Activated T-helper 9 cell treated with anti-CD3 and anti-CD28 coated beads, Interleukin-2, amount 50 U/mL, for 16 hours (primary cell): Measurements from ENCODE around the gene CLCN7.
"Not testable (repeated sequence)": the region's sequence is repeated elsewhere in the genome, so short reads cannot be mapped to it uniquely, and the experiment has no call there.

Experiments used
- DNase-seq: peaks from one replicate; pipeline ENCODE4 v3.0.0-alpha.2; 2020; ENCODE audit warnings: low read depth

CLCN7 gene

GRCh38 chr16:1445518-1446203 is 29.2 kb downstream of the CLCN7 start:
- DNase-seq = no peak

- DNase-seq = no peak
Measured at GRCh38 chr16:1444730-1445517, 29.9 kb downstream of the CLCN7 start.

GRCh38 chr16:1443980-1444729 is 30.7 kb downstream of the CLCN7 start, which contains the start of gene CCDC154:
Gene CCDC154, minus strand, starts transcription at chr16:1444556. Its CDS starts 234 bp downstream, at chr16:1444322.
- no peak for DNase-seq

GRCh38 chr16:1443403-1443973 is 31.3 kb downstream of the CLCN7 start:
- no peak for DNase-seq

GRCh38 chr16:1442697-1443096 is 32.1 kb downstream of the CLCN7 start:
- DNase-seq = no peak

- DNase-seq = no peak
Measured at GRCh38 chr16:1441391-1441829, 33.4 kb downstream of the CLCN7 start.

- not testable (repeated sequence) for DNase-seq
Measured at GRCh38 chr16:1439699-1440074, 35.1 kb downstream of the CLCN7 start.

- no peak for DNase-seq
Measured at GRCh38 chr16:1439058-1439698, 35.6 kb downstream of the CLCN7 start.

- no peak for DNase-seq
Measured at GRCh38 chr16:1438229-1439057, 36.4 kb downstream of the CLCN7 start.

GRCh38 chr16:1437606-1438005 is 37.2 kb downstream of the CLCN7 start:
- DNase-seq = no peak

GRCh38 chr16:1436731-1437355 is 38.0 kb downstream of the CLCN7 start:
- DNase-seq = no peak

GRCh38 chr16:1435921-1436697 is 38.7 kb downstream of the CLCN7 start:
- no peak for DNase-seq

GRCh38 chr16:1434644-1435592 is 39.9 kb downstream of the CLCN7 start:
- DNase-seq = no peak

GRCh38 chr16:1433756-1434155 is 41.1 kb downstream of the CLCN7 start:
- no peak for DNase-seq

GRCh38 chr16:1433263-1433560 is 41.6 kb downstream of the CLCN7 start:
- no peak for DNase-seq

GRCh38 chr16:1432388-1433262 is 42.2 kb downstream of the CLCN7 start:
- DNase-seq = no peak

GRCh38 chr16:1431497-1432270 is 43.1 kb downstream of the CLCN7 start:
- no peak for DNase-seq
